Measurements from ENCODE around the gene BID. TPM values are rescaled to one million over a fixed set of nuclear protein-coding genes. Genes with fewer than 3 reads are reported as not detected.
"Not testable (repeated sequence)": the region's sequence is repeated elsewhere in the genome, so short reads cannot be mapped to it uniquely, and the experiment has no call there.

BID gene
- total RNA-seq, 3 donors from 2014 or later (not counting 1 experiment from before 2014, with no cell fraction given) = 40.9 to 42.4 (median 42.3) TPM

DNA sequence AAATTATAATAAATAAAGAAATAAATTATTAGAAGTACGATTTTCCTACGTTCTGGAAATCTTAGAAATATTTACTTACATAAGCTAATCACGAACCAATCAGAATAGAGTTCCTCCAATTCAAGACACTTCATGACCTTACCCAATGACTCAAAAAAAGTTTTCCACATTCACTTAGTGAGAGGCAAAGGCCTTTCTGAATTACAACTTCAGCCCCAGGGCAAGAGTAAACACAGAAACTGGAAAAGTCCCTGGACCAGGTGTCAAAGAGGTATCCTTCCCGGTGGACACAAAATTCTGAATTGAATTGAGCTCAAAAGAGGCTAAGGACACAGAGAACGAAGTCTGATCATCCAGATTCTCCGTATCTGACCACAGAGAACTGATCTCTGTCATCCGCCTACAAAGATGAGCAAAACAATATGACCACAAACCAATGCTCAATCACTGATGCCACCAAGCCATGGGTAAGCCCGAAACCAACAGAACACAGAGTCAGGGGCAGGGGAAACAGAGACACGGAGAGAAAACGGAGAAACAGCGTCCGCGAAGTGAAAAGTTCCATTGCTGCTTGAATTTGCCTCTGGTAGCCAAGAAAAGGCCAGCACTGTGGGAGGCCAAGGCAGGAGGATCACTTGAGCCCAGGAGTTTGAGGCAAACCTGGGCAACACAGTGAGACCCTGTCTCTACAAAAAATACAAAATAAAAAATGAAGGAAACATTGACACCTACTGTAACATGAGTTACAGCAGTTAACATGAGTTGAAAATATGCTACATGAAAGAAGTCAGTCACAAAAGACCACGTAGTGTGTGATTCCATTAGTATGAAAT lies 6.8 kb downstream of the BID start:
- peak overlapping the region; percentile 10 for H3K27ac ChIP-seq (ENCODE audit: low read length)
- DNase-seq (peak in 1 of 2 donors; percentile 74), ATAC-seq (peak; percentile 70 to 74 (median 73))
- WGBS (ENCODE audit: insufficient coverage) = 42% methylated on average over 14 of the region's 14 CpGs
- peaks cover 58% of the 10 kb centered on the region for H3K4me1 ChIP-seq (ENCODE audit: control insufficient read depth, insufficient read depth, low read length)
- H3K27me3 Mint-ChIP-seq (ENCODE audit: low read depth in 2 of 2) = no peaks in the 10 kb centered on the region
- TF ChIP-seq, protein P1, sequence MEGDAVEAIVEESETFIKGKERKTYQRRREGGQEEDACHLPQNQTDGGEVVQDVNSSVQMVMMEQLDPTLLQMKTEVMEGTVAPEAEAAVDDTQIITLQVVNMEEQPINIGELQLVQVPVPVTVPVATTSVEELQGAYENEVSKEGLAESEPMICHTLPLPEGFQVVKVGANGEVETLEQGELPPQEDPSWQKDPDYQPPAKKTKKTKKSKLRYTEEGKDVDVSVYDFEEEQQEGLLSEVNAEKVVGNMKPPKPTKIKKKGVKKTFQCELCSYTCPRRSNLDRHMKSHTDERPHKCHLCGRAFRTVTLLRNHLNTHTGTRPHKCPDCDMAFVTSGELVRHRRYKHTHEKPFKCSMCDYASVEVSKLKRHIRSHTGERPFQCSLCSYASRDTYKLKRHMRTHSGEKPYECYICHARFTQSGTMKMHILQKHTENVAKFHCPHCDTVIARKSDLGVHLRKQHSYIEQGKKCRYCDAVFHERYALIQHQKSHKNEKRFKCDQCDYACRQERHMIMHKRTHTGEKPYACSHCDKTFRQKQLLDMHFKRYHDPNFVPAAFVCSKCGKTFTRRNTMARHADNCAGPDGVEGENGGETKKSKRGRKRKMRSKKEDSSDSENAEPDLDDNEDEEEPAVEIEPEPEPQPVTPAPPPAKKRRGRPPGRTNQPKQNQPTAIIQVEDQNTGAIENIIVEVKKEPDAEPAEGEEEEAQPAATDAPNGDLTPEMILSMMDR (IDR thresholded peaks at IDR 0.05) = no peak
- peaks cover 46 to 51% of the 10 kb centered on the region in 2 donors for H3K4me1 Mint-ChIP-seq
- H3K27me3 ChIP-seq (ENCODE audit: control insufficient read depth, insufficient read depth, low read length) = no peaks in the 10 kb centered on the region
- intact Hi-C loops (cut with micrococcal nuclease) = no loop called here
- H3K4me3 ChIP-seq (ENCODE audit: low read length) = no peak overlapping the region
- no peaks in the 10 kb centered on the region for H3K36me3 Mint-ChIP-seq
- H3K27ac Mint-ChIP-seq = peak overlapping the region; percentile 79 to 92
- H3K9me3 Mint-ChIP-seq = no peaks in the 10 kb centered on the region
- peak overlapping the region; percentile 61 for H3K4me3 Mint-ChIP-seq
- no peaks in the 10 kb centered on the region for H3K36me3 ChIP-seq (ENCODE audit: control insufficient read depth, insufficient read depth, low read length)
- no peaks in the 10 kb centered on the region for H3K9me3 ChIP-seq (ENCODE audit: control insufficient read depth, insufficient read depth, low read length)

DNA sequence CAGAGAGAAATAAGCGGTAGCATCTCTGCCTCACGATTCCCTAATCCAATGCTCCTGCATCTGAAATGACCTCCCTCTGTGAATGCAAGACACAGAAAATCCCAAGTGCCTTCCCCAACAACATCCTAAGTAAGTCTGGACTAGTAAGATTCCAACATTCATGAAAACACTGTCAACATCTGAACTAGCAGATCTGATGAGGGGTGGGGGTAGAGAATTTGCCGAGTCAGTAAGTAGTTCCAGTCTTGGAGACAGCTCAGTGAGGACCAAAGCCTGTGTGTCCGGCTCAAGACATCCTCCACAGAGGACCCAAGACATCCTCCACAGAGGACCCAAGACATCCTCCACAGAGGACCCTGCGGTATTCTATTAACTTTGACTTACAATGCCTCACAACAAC lies 9.4 kb downstream of the BID start:
- ATAC-seq; H3K4me3 Mint-ChIP-seq; H3K27me3 Mint-ChIP-seq (ENCODE audit: low read depth in 2 of 2); H3K27me3 ChIP-seq (ENCODE audit: control insufficient read depth, insufficient read depth, low read length); DNase-seq; intact Hi-C loops (cut with micrococcal nuclease); H3K27ac ChIP-seq (ENCODE audit: low read length); H3K4me3 ChIP-seq (ENCODE audit: low read length); H3K9me3 ChIP-seq (ENCODE audit: control insufficient read depth, insufficient read depth, low read length); H3K36me3 ChIP-seq (ENCODE audit: control insufficient read depth, insufficient read depth, low read length); H3K36me3 Mint-ChIP-seq; H3K9me3 Mint-ChIP-seq: not testable (repeated sequence)
- H3K27ac Mint-ChIP-seq = peak overlapping the region; percentile 63 to 78
- H3K4me1 Mint-ChIP-seq = peaks cover 38 to 41% of the 10 kb centered on the region in 2 donors
- WGBS (ENCODE audit: insufficient coverage) = 95% methylated on average over 4 of the region's 5 CpGs
- H3K4me1 ChIP-seq (ENCODE audit: control insufficient read depth, insufficient read depth, low read length) = peaks cover 40% of the 10 kb centered on the region

DNA sequence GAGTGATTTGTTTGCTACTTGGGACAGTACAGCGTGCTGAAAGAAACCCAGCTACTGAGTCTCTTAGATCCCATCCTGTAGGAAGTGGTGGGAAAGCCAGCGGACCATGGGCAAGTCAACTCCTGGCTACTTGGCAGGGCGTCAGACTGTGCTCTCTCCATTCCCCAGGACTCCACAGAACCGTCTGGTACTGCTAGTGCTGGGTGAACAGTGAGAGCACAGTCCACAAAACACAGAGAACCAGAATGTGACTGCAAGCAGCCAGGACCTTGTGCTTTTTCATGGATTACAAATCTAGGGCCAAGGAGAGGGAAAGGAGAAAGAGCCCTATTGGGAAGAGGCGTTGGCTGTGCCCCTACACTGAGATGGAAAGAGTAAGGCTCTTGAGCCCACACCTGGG lies 10.2 kb downstream of the BID start:
- DNase-seq (no peak), ATAC-seq (no peak)
- Histone ChIP-seq H3K4me1 (ENCODE audit: control insufficient read depth, insufficient read depth, low read length) (peaks cover 36% of the 10 kb centered on the region), H3K9me3 (ENCODE audit: control insufficient read depth, insufficient read depth, low read length) (no peaks in the 10 kb centered on the region), H3K27me3 (ENCODE audit: control insufficient read depth, insufficient read depth, low read length) (no peaks in the 10 kb centered on the region), H3K36me3 (ENCODE audit: control insufficient read depth, insufficient read depth, low read length) (no peaks in the 10 kb centered on the region), H3K4me3 (ENCODE audit: low read length) (no peak overlapping the region), H3K27ac (ENCODE audit: low read length) (no peak overlapping the region)
- Mint-ChIP-seq H3K27me3 (ENCODE audit: low read depth in 2 of 2) (no peaks in the 10 kb centered on the region), H3K36me3 (no peaks in the 10 kb centered on the region), H3K27ac (peak overlapping the region; percentile 63 to 78), H3K9me3 (no peaks in the 10 kb centered on the region), H3K4me3 (no peak overlapping the region), H3K4me1 (peaks cover 34 to 35% of the 10 kb centered on the region in 2 donors)
- TF ChIP-seq, protein P1 (IDR thresholded peaks at IDR 0.05) = no peak
- intact Hi-C loops (cut with micrococcal nuclease) = no loop called here
- WGBS (ENCODE audit: insufficient coverage) = 84% methylated on average over 5 of the region's 5 CpGs

- H3K27me3 Mint-ChIP-seq (ENCODE audit: low read depth in 2 of 2); H3K4me3 ChIP-seq (ENCODE audit: low read length); H3K36me3 Mint-ChIP-seq; H3K27me3 ChIP-seq (ENCODE audit: control insufficient read depth, insufficient read depth, low read length); H3K27ac ChIP-seq (ENCODE audit: low read length); H3K4me3 Mint-ChIP-seq; H3K36me3 ChIP-seq (ENCODE audit: control insufficient read depth, insufficient read depth, low read length); DNase-seq; H3K9me3 Mint-ChIP-seq; intact Hi-C loops (cut with micrococcal nuclease); H3K9me3 ChIP-seq (ENCODE audit: control insufficient read depth, insufficient read depth, low read length): not testable (repeated sequence)
- H3K27ac Mint-ChIP-seq = peak overlapping the region; percentile 63 to 78
- H3K4me1 Mint-ChIP-seq = peaks cover 36 to 38% of the 10 kb centered on the region in 2 donors
- 43% methylated on average over 8 of the region's 10 CpGs for WGBS (ENCODE audit: insufficient coverage)
- H3K4me1 ChIP-seq (ENCODE audit: control insufficient read depth, insufficient read depth, low read length) = peaks cover 32% of the 10 kb centered on the region
- ATAC-seq = peak; percentile 60 to 82 (median 68)
Observed at GRCh38 chr22:17763442-17763841, 10.8 kb downstream of the BID start.
